ENCODE data around the gene OR4F6. TPM values are rescaled to one million over a fixed set of nuclear protein-coding genes. Genes with fewer than 3 reads are reported as not detected.
"Not testable (repeated sequence)": the region's sequence is repeated elsewhere in the genome, so short reads cannot be mapped to it uniquely, and the experiment has no call there.

Gene OR4F6
- total and polyA plus RNA-seq, 8 donors = not detected

DNA sequence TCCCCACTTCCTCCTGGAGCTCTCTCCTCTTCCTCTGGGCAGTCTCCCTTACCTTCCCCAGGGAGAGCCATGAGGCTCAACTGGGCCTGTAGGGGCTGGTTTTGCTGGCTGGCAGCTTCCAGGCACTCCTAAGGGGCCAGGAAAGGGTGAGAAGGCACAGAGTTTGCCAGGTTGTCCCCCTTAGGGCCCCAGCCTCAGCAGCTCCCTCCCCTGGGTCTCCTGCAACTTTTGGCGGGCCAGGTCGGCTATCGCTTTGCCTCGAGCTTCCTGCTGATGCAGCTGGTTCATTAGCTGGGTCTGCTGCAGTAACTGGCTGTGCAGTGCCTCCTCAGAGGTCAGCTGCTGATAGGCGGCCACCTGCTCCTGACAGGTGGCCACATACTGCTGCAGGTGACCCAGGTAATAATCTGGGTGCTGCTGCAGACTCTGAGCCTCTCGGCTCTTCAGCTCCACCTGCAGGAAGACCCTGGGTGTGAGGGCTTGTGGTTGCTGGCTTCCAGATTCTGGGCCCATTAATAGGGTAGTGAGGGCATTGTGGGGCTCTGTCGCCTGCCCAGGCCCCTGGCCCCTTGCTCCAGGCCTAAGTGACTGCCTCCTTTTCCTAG lies 29.7 kb upstream of the OR4F6 start:
- no peak for DNase-seq
- WGBS, 2 donors = 41 to 46% methylated on average over 7 of the region's 7 CpGs
- no peak overlapping the region for H3K27ac ChIP-seq
- TF ChIP-seq, protein P1, sequence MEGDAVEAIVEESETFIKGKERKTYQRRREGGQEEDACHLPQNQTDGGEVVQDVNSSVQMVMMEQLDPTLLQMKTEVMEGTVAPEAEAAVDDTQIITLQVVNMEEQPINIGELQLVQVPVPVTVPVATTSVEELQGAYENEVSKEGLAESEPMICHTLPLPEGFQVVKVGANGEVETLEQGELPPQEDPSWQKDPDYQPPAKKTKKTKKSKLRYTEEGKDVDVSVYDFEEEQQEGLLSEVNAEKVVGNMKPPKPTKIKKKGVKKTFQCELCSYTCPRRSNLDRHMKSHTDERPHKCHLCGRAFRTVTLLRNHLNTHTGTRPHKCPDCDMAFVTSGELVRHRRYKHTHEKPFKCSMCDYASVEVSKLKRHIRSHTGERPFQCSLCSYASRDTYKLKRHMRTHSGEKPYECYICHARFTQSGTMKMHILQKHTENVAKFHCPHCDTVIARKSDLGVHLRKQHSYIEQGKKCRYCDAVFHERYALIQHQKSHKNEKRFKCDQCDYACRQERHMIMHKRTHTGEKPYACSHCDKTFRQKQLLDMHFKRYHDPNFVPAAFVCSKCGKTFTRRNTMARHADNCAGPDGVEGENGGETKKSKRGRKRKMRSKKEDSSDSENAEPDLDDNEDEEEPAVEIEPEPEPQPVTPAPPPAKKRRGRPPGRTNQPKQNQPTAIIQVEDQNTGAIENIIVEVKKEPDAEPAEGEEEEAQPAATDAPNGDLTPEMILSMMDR (IDR thresholded peaks at IDR 0.05) = peak in 1 of 4 donors; percentile 15
- no peak for ATAC-seq
- no peaks in the 10 kb centered on the region for H3K27me3 ChIP-seq
- no peak for FAIRE-seq
- no peaks in the 10 kb centered on the region for H3K36me3 ChIP-seq
- intact Hi-C loops (cut with DNase I) = no loop called here
- H3K9me3 ChIP-seq = no peaks in the 10 kb centered on the region
- no peaks in the 10 kb centered on the region for H3K4me1 ChIP-seq
- no peak overlapping the region for H3K4me3 ChIP-seq

DNA sequence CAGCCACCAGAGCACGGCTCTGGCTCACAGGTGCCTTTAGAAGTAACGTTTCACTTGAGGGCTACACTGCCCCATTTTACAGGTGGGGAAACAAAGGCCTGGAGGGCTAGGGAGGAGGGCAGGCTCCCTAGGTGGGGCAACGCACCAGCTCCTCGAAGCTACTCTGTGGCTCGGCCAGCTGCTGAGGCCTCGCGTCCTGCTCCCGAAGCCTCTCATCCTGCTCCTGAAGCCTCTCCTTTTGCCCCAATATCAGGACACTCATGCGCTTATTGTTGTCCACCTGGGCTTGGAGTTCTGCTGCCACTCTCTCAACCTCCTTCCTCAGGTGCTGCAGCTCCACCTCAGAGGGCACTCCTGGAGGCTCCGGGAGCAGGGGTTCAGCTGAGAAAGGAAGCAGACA lies 28.2 kb upstream of the OR4F6 start:
- Histone ChIP-seq H3K27me3 (no peaks in the 10 kb centered on the region), H3K4me3 (no peak overlapping the region), H3K27ac (no peak overlapping the region), H3K36me3 (no peaks in the 10 kb centered on the region), H3K9me3 (no peaks in the 10 kb centered on the region), H3K4me1 (no peaks in the 10 kb centered on the region)
- 74 to 75% methylated on average over 10 of the region's 10 CpGs for WGBS, 2 donors
- TF ChIP-seq, protein P1 (IDR thresholded peaks at IDR 0.05) = no peak
- FAIRE-seq = no peak
- no peak for DNase-seq
- intact Hi-C loops (cut with DNase I) = no loop called here
- no peak for ATAC-seq

DNA sequence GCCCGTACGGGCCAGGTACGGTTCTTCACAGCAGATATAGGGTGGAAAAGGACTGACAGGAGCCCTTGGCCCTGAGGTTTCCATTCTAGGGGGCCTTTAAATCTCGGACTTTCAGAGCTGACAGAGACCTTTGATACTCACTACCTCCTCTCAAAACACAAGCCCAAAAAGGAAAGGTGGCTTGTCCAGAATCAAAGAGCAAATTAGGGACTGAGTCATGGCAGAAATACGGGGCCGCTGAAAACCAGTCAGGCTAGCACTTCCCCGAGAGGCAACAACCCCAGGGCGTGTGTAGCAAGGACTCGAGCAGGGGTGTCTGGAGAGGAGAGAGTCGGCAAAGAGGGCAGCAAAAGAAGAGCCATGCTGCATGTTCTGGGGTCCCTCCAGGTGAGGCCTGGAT lies 24.7 kb upstream of the OR4F6 start:
- WGBS, 2 donors = 74 to 75% methylated on average over 9 to 10 of the region's 10 CpGs
- H3K4me1 ChIP-seq; ATAC-seq; H3K36me3 ChIP-seq; H3K9me3 ChIP-seq; H3K27me3 ChIP-seq; H3K4me3 ChIP-seq; DNase-seq; H3K27ac ChIP-seq; intact Hi-C loops (cut with DNase I); FAIRE-seq: not testable (repeated sequence)

DNA sequence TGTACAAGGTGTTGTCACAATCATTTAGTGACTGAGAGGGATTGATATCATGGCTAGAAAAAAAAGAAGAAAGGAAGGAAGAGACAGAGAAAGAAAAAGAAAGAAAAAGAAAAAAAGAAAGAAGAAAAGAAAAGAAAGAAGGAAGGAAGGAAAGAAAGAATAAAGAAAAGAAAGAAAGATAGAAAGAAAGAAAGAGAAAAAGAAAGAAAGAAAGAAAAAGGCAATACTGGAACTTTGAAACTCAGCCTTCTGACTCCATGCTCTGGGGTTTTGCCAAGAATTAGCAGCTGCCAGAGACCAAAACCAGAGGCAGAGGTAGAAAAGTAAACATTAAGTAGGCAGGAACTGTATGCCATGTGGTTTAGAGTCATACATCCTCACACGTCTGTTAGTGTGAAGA lies 23.1 kb upstream of the OR4F6 start:
- H3K4me3 ChIP-seq; ATAC-seq; H3K36me3 ChIP-seq; FAIRE-seq; H3K27ac ChIP-seq; intact Hi-C loops (cut with DNase I); H3K9me3 ChIP-seq; H3K27me3 ChIP-seq; H3K4me1 ChIP-seq: not testable (repeated sequence)
- peak in 2 of 6 donors; percentile 35 to 49 for DNase-seq
- WGBS, 2 donors = no CpG with 5 or more reads among the region's 1 CpG

DNA sequence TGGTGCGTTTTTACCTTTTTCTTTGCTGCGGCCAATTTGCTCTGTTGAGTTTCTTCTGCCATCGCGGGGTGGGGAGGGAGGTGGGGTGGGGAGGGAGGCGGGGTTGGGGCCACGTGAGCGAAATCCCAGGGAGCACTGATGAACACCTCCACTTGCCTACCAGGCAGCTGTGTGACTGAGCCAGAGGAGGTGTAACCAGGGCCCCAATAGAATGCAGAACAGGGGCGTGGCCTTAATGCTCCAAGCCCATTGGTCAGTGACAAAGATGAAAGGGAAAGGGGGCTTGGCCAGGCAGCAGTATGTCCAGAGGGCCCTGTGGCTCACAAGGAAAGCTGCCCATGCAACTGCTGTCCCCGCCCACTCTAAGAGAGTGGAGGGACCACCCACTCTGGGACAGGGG lies 21.4 kb upstream of the OR4F6 start:
- Histone ChIP-seq H3K27ac (no peak overlapping the region), H3K36me3 (no peaks in the 10 kb centered on the region), H3K4me1 (no peaks in the 10 kb centered on the region), H3K27me3 (no peaks in the 10 kb centered on the region), H3K4me3 (no peak overlapping the region), H3K9me3 (no peaks in the 10 kb centered on the region)
- no peak for ATAC-seq
- no peak for DNase-seq
- no peak for FAIRE-seq
- intact Hi-C loops (cut with DNase I) = no loop called here
- WGBS, 2 donors = 75 to 85% methylated on average over 8 to 9 of the region's 9 CpGs
- TF ChIP-seq, protein P1 (IDR thresholded peaks at IDR 0.05) = no peak

DNA sequence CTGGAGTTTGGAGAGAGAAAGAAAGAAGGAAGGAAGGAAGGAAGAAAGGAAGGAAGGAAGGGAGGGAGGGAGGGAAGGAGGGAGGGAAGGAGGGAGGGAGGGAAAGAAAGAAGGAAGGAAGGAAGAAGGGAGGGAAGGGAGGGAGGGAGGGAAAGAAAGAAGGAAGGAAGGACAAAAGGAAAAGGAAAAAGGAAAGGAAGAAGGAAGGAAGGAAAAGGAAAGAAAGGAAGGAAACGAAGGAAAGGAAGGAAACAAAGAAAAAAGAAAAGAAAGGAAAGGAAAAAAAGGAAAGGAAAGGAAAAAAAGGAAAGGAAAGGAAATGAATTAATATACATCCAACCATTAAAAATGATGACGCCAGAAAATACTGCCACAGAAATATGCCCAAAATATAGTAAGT lies 18.7 kb upstream of the OR4F6 start:
- 24 to 30% methylated on average over 2 of the region's 2 CpGs for WGBS, 2 donors
- Histone ChIP-seq H3K4me1 (no peaks in the 10 kb centered on the region), H3K9me3 (no peaks in the 10 kb centered on the region), H3K27ac (no peak overlapping the region), H3K4me3 (no peak overlapping the region), H3K36me3 (no peaks in the 10 kb centered on the region), H3K27me3 (no peaks in the 10 kb centered on the region)
- no peak for FAIRE-seq
- no peak for ATAC-seq
- TF ChIP-seq, protein P1 (IDR thresholded peaks at IDR 0.05) = no peak
- intact Hi-C loops (cut with DNase I) = no loop called here
- no peak for DNase-seq

DNA sequence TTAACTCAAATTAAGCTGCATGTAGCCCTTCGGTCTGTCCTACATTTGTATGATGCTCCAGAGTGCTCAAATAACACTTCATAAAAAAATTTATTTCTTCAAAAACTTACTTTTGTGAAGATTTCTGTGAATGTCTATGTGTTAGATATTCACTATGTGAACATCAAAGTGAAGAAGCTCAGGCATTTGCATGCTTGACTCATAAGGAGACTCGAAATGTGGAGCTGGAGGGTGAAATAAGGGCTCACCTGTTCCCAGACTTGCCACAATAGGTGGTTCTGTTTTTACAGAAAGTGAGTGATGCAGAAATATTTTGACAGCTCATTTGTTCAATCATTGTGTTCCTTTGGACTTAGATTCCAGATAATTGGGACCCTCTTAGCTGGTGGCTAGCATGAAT lies 16.9 kb upstream of the OR4F6 start:
- intact Hi-C loops (cut with DNase I); H3K27ac ChIP-seq; H3K27me3 ChIP-seq; H3K9me3 ChIP-seq; H3K4me1 ChIP-seq; DNase-seq; H3K4me3 ChIP-seq; FAIRE-seq; ATAC-seq; H3K36me3 ChIP-seq: not testable (repeated sequence)
- 67 to 72% methylated on average over 2 of the region's 2 CpGs for WGBS, 2 donors

DNA sequence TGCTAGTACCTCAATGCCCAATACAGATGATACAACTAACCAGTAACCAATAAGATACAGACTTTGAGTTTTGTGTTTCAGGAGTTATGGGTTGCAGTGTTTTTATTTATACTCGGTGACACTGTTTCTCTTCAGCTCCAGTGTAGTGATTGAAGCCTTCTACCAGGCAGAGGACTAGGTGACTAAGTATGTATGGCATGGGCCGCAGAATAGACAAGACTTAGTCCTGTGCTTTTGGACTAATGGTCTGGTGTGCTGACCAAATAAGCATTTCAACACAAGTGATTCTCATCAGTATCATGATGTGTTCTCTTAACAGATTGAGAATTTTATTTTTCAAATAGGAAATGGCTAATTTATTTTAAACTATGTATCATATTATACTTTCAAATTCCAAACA lies 15.3 kb upstream of the OR4F6 start:
- ATAC-seq; H3K4me3 ChIP-seq; H3K4me1 ChIP-seq; FAIRE-seq; DNase-seq; H3K9me3 ChIP-seq; H3K27ac ChIP-seq; H3K27me3 ChIP-seq; H3K36me3 ChIP-seq; intact Hi-C loops (cut with DNase I): not testable (repeated sequence)
- 82 to 84% methylated on average over 2 of the region's 2 CpGs for WGBS, 2 donors
